HepG2 (cell line): ENCODE data around the gene PALM3. TPM values are rescaled to one million over a fixed set of nuclear protein-coding genes. Genes with fewer than 3 reads are reported as not detected.

Experiments used
- ATF5 ChIP-seq: sonication (generic); formaldehyde crosslinking; IDR thresholded peaks from 2 replicates; pipeline ENCODE4 v1.4.0; 2020; ENCODE audit warnings: mild to moderate bottlenecking, low read depth, missing genetic modification reagents
- GATAD2A ChIP-seq: IDR thresholded peaks from 2 replicates; pipeline ENCODE4 v1.6.1; 2016
- GMEB1 ChIP-seq: sonication (generic); formaldehyde crosslinking; IDR thresholded peaks from 2 replicates; pipeline ENCODE4 v1.5.1; 2020; ENCODE audit warnings: missing genetic modification reagents, mild to moderate bottlenecking, borderline replicate concordance
- HMG20A ChIP-seq: IDR thresholded peaks from 2 replicates; pipeline ENCODE4 v1.6.1; 2016; ENCODE audit warnings: borderline replicate concordance
- HMGXB4 ChIP-seq, 2 experiments: sonication (generic) in 1 of 2; formaldehyde crosslinking in 1 of 2; IDR thresholded peaks; 2 replicates each; pipeline versions ENCODE4 v1.4.0 to v1.6.1; 2018 to 2020; ENCODE audit warnings: missing genetic modification reagents in 2 of 2, borderline replicate concordance in 1 of 2, low read depth in 1 of 2, mild to moderate bottlenecking in 1 of 2, missing biosample characterization in 1 of 2
- PATZ1 ChIP-seq: sonication (generic); formaldehyde crosslinking; IDR thresholded peaks from 2 replicates; pipeline ENCODE4 v1.4.0; 2020; ENCODE audit warnings: missing genetic modification reagents
- RFX3 ChIP-seq: IDR thresholded peaks from 2 replicates; pipeline ENCODE4 v1.6.1; 2016; ENCODE audit warnings: missing biosample characterization, missing genetic modification reagents
- TCF12 ChIP-seq, 2 experiments: fragments of 450-650 bp in 1 of 2; sonication (generic) in 1 of 2; formaldehyde crosslinking in 1 of 2; IDR thresholded peaks; 2 replicates each; pipeline versions ENCODE4 v1.6.1 to v1.8.0; 2017 to 2022; ENCODE audit warnings: antibody characterized with exemption in 1 of 2, mild to moderate bottlenecking in 1 of 2, missing genetic modification reagents in 1 of 2, moderate library complexity in 1 of 2
- TEAD3 ChIP-seq: optimal IDR thresholded peaks from 2 replicates; pipeline ENCODE3; 2016; ENCODE audit warnings: borderline replicate concordance
- TIGD3 ChIP-seq: sonication (generic); formaldehyde crosslinking; IDR thresholded peaks from 2 replicates; pipeline ENCODE4 v1.5.1; 2020; ENCODE audit warnings: mild to moderate bottlenecking, missing genetic modification reagents, borderline replicate concordance
- TOPORS ChIP-seq: sonication (generic); formaldehyde crosslinking; IDR thresholded peaks from 2 replicates; pipeline ENCODE4 v1.8.0; 2023; ENCODE audit warnings: mild to moderate bottlenecking, missing genetic modification reagents
- XBP1 ChIP-seq: sonication (generic); formaldehyde crosslinking; IDR thresholded peaks from 2 replicates; pipeline ENCODE4 v1.5.0; 2020; ENCODE audit warnings: missing genetic modification reagents
- ZEB1 ChIP-seq: IDR thresholded peaks from 2 replicates; pipeline ENCODE4 v1.6.1; 2012; ENCODE audit warnings: mild to moderate bottlenecking, low read depth, inconsistent platforms; ENCODE audit not compliant: insufficient replicate concordance
- ZFP1 ChIP-seq: IDR thresholded peaks from 2 replicates; pipeline ENCODE4 v1.6.1; 2016
- ZFP41 ChIP-seq: sonication (generic); formaldehyde crosslinking; IDR thresholded peaks from 2 replicates; pipeline ENCODE4 v1.4.0; 2020; ENCODE audit warnings: mild to moderate bottlenecking, missing genetic modification reagents, borderline replicate concordance
- ZMYM3 ChIP-seq: sonication (generic); formaldehyde crosslinking; IDR thresholded peaks from 2 replicates; pipeline ENCODE4 v1.5.1; 2020; ENCODE audit warnings: mild to moderate bottlenecking, missing genetic modification reagents
- ZNF33B ChIP-seq: sonication (generic); formaldehyde crosslinking; IDR thresholded peaks from 2 replicates; pipeline ENCODE4 v1.5.1; 2020; ENCODE audit warnings: mild to moderate bottlenecking, missing genetic modification reagents
- ZNF543 ChIP-seq: sonication (generic); formaldehyde crosslinking; IDR thresholded peaks from 2 replicates; pipeline ENCODE4 v1.4.0; 2020; ENCODE audit warnings: mild to moderate bottlenecking, missing genetic modification reagents
- ZNF552 ChIP-seq: sonication (generic); formaldehyde crosslinking; IDR thresholded peaks from 2 replicates; pipeline ENCODE4 v1.9.0; 2022; ENCODE audit warnings: missing genetic modification reagents, mild to moderate bottlenecking, borderline replicate concordance
- ZNF557 ChIP-seq: sonication (generic); formaldehyde crosslinking; IDR thresholded peaks from 2 replicates; pipeline ENCODE4 v1.4.0; 2020; ENCODE audit warnings: missing genetic modification reagents
- ZNF788 ChIP-seq: sonication (generic); formaldehyde crosslinking; IDR thresholded peaks from 2 replicates; pipeline ENCODE4 v1.5.0; 2020; ENCODE audit warnings: mild to moderate bottlenecking, missing genetic modification reagents, borderline replicate concordance
- polyA plus RNA-seq, 8 experiments: library from polyadenylated mRNA; depleted of rRNA in 3 of 8; stranded (reverse) in 7 of 8; unstranded in 1 of 8; fragments of >200 nt; fragmentation: Illumina TruSeq in 4 of 8; extraction: Trizol in 4 of 8; gene quantifications; 2 replicates each; pipeline versions ENCODE4 v1.2.1 to v1.2.3, GENCODE V29; 2011 to 2016; ENCODE audit warnings: low read depth in 4 of 8, missing spikeins in 1 of 8, mixed read lengths in 1 of 8; ENCODE audit not compliant: insufficient read depth in 1 of 8
- total RNA-seq, 5 experiments: library from RNA; depleted of rRNA; stranded (reverse); fragments of >200 nt; fragmentation: Illumina TruSeq; extraction: Trizol; gene quantifications; 2 replicates each; pipeline ENCODE4 v1.2.3, GENCODE V29; 2016; ENCODE audit warnings: low read depth in 1 of 5

The PALM3 gene
- total and polyA plus RNA-seq, 2 of the 13 experiments (the other 11 are each of a cell fraction or from before 2014, with no cell fraction given): 0.79 to 2.4 TPM

- TF ChIP-seq PATZ1 (peak; percentile 6; the same call in 1 of the 2 replicates), ZMYM3 (CRISPR knock-in tag) (peak; percentile 100), ZFP41 (CRISPR knock-in tag) (no peak), TEAD3 (CRISPR knock-in tag) (no peak), ZNF557 (no peak), ZNF543 (0 out of 2 replicates have a peak, but pooled peaks have one; percentile 15), HMG20A (CRISPR knock-in tag) (no peak), ZEB1 (no peak), ZNF33B (CRISPR knock-in tag) (no peak), ZNF552 (CRISPR knock-in tag) (no peak), TIGD3 (CRISPR knock-in tag) (no peak), GATAD2A (CRISPR knock-in tag) (0 out of 2 replicates have a peak, but pooled peaks have one; percentile 16), ATF5 (CRISPR knock-in tag) (no peak), HMGXB4 (CRISPR knock-in tag; IDR thresholded peaks at IDR 0.05; ENCODE audit: borderline replicate concordance in 1 of 2, low read depth in 1 of 2) (no peak), TCF12 (IDR thresholded peaks at IDR 0.05) (no peak), TCF12 (CRISPR knock-in tag; IDR thresholded peaks at IDR 0.05) (no peak), RFX3 (CRISPR knock-in tag) (no peak), ZNF788 (CRISPR knock-in tag) (peak; percentile 46; the same call in 1 of the 2 replicates), TOPORS (CRISPR knock-in tag) (no peak), XBP1 (no peak), ZFP1 (CRISPR knock-in tag) (no peak), GMEB1 (CRISPR knock-in tag) (peak; percentile 24; the same call in 1 of the 2 replicates)
Observed at GRCh38 chr19:14005349-14006084, 56.4 kb downstream of the PALM3 start (continued).
